Measurements from ENCODE around the gene DLG5.

DLG5 gene

GRCh38 chr10:77817541-77817940 is 109.0 kb downstream of the DLG5 start:
- no peak for DNase-seq

- DNase-seq: no peak
These were observed 110.2 kb downstream of the DLG5 start for GRCh38 chr10:77816311-77816710.

- DNase-seq: no peak
These were observed 113.8 kb downstream of the DLG5 start for GRCh38 chr10:77812741-77813140.

- DNase-seq: no peak
These were observed 114.6 kb downstream of the DLG5 start for GRCh38 chr10:77811831-77812430.

- no peak for DNase-seq
These were observed 115.9 kb downstream of the DLG5 start for GRCh38 chr10:77810446-77811335.

- no peak for DNase-seq
These were observed 117.2 kb downstream of the DLG5 start for GRCh38 chr10:77809336-77809735.

GRCh38 chr10:77807706-77808105 is 118.8 kb downstream of the DLG5 start:
- no peak for DNase-seq

GRCh38 chr10:77806511-77807157 is 119.9 kb downstream of the DLG5 start:
- DNase-seq: no peak

- DNase-seq: no peak
These were observed 120.9 kb downstream of the DLG5 start for GRCh38 chr10:77805676-77806075.

- no peak for DNase-seq
These were observed 122.2 kb downstream of the DLG5 start for GRCh38 chr10:77804371-77804770.

- peak; percentile 45 for DNase-seq
These were observed 124.9 kb downstream of the DLG5 start for GRCh38 chr10:77801474-77802161.

GRCh38 chr10:77800738-77801266 is 125.8 kb downstream of the DLG5 start:
- DNase-seq: no peak

GRCh38 chr10:77800320-77800719 is 126.2 kb downstream of the DLG5 start:
- DNase-seq: no peak

- DNase-seq: peak; percentile 26
These were observed 127.2 kb downstream of the DLG5 start for GRCh38 chr10:77799352-77799751.

- no peak for DNase-seq
These were observed 127.6 kb downstream of the DLG5 start for GRCh38 chr10:77798940-77799339.

GRCh38 chr10:77796311-77796915 is 130.1 kb downstream of the DLG5 start:
- no peak for DNase-seq

GRCh38 chr10:77795426-77796055 is 131.0 kb downstream of the DLG5 start:
- DNase-seq: no peak

GRCh38 chr10:77794256-77795142 is 132.1 kb downstream of the DLG5 start:
- no peak for DNase-seq

GRCh38 chr10:77793831-77794230 is 132.7 kb downstream of the DLG5 start:
- DNase-seq: no peak

GRCh38 chr10:77792155-77792554 is 134.4 kb downstream of the DLG5 start:
- no peak for DNase-seq

GRCh38 chr10:77791506-77791905 is 135.0 kb downstream of the DLG5 start:
- DNase-seq: no peak
